ENCODE measurements around the gene RGS5. TPM values are rescaled to one million over a fixed set of nuclear protein-coding genes. Genes with fewer than 3 reads are reported as not detected.

RGS5 gene
- total and polyA plus RNA-seq, 7 donors: 2.8 to 285 (median 155) TPM

DNA sequence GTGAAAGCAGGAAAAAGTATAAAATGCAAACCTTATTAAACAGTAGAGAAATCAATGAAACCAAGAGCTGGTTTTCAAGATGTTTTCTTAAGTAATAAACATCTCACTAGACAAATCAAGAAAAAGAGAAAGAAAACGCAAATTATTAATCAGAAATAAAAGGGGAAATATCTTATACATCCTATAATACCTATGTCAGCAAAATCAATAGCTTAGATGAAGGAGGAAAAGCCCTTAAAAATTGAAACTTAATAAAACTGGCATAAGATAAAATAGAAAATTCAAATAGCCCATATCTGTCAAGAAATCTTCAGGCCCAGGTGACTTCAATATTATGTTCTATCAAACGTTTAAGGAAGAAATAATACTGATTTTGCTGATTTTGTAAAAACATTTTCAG lies 74.4 kb downstream of the RGS5 start:
- TF ChIP-seq CTCF (IDR thresholded peaks at IDR 0.05) (no peak), POLR2A (IDR thresholded peaks at IDR 0.05) (no peak), EP300 (IDR thresholded peaks at IDR 0.05) (no peak), POLR2AphosphoS5 (IDR thresholded peaks at IDR 0.05) (no peak)
- no peaks in the 10 kb centered on the region for H3K27me3 ChIP-seq
- H3K27ac ChIP-seq: no peak overlapping the region
- WGBS, 2 donors: 81 to 88% methylated on average over 2 of the region's 2 CpGs
- no peaks in the 10 kb centered on the region for H3K36me3 ChIP-seq
- H3K4me3 ChIP-seq: no peak overlapping the region
- intact Hi-C loops (cut with DNase I): no loop called here
- DNase-seq: no peak
- H3K4me1 ChIP-seq: peaks cover 0 to 21% (median 14%) of the 10 kb centered on the region in 4 donors
- H3K9me3 ChIP-seq: no peaks in the 10 kb centered on the region

GRCh38 chr1:163124812-163125211 lies 77.9 kb downstream of the RGS5 start:
- H3K27ac ChIP-seq: peak overlapping the region in 1 of 4 donors; percentile 75
- WGBS, 2 donors: 65 to 71% methylated on average over 4 of the region's 4 CpGs
- no peak for TF ChIP-seq POLR2A (IDR thresholded peaks at IDR 0.05)
- TF ChIP-seq CTCF (IDR thresholded peaks at IDR 0.05): no peak
- TF ChIP-seq EP300 (IDR thresholded peaks at IDR 0.05): no peak
- no peak for TF ChIP-seq POLR2AphosphoS5 (IDR thresholded peaks at IDR 0.05)
- H3K27me3 ChIP-seq: no peaks in the 10 kb centered on the region
- peaks cover 0 to 6% (median 4%) of the 10 kb centered on the region in 4 donors for H3K4me1 ChIP-seq
- intact Hi-C loops (cut with DNase I): no loop called here
- no peak overlapping the region for H3K4me3 ChIP-seq
- H3K36me3 ChIP-seq: no peaks in the 10 kb centered on the region
- no peaks in the 10 kb centered on the region for H3K9me3 ChIP-seq
- DNase-seq: no peak

DNA sequence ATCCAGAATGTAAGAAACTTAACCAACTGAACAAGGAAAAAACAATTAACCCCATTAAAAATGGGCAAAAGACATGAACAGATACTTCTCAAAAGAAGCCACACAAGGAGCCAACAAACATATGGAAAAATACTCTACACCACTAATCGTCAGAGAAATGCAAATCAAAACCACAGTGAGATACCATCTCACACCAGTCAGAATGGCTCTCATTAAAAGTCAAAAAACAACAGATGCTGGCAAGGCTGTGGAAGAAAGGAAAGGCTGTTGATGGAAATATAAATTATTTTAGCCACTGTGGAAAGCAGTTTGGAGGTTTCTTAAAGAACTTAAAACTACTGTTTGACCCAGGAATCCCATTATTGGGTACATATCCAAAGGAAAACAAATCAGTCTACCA lies 82.3 kb downstream of the RGS5 start:
- Histone ChIP-seq H3K4me3 (no peak overlapping the region), H3K27me3 (no peaks in the 10 kb centered on the region), H3K27ac (no peak overlapping the region), H3K36me3 (no peaks in the 10 kb centered on the region), H3K4me1 (no peaks in the 10 kb centered on the region), H3K9me3 (no peaks in the 10 kb centered on the region)
- no peak for DNase-seq
- no peak for TF ChIP-seq EP300 (IDR thresholded peaks at IDR 0.05)
- TF ChIP-seq CTCF (IDR thresholded peaks at IDR 0.05): no peak
- no peak for TF ChIP-seq POLR2A (IDR thresholded peaks at IDR 0.05)
- TF ChIP-seq POLR2AphosphoS5 (IDR thresholded peaks at IDR 0.05): no peak
- WGBS, 2 donors: 59 to 71% methylated on average over 1 of the region's 1 CpG
- intact Hi-C loops (cut with DNase I): no loop called here

- TF ChIP-seq CTCF (IDR thresholded peaks at IDR 0.05) (no peak), EP300 (IDR thresholded peaks at IDR 0.05) (no peak), POLR2A (IDR thresholded peaks at IDR 0.05) (no peak), POLR2AphosphoS5 (IDR thresholded peaks at IDR 0.05) (no peak)
- DNase-seq: no peak
- Histone ChIP-seq H3K27me3 (no peaks in the 10 kb centered on the region), H3K36me3 (no peaks in the 10 kb centered on the region), H3K9me3 (no peaks in the 10 kb centered on the region), H3K4me3 (no peak overlapping the region), H3K4me1 (no peaks in the 10 kb centered on the region), H3K27ac (no peak overlapping the region)
- intact Hi-C loops (cut with DNase I): no loop called here
Observed at GRCh38 chr1:163119707-163120106, 83.0 kb downstream of the RGS5 start.

DNA sequence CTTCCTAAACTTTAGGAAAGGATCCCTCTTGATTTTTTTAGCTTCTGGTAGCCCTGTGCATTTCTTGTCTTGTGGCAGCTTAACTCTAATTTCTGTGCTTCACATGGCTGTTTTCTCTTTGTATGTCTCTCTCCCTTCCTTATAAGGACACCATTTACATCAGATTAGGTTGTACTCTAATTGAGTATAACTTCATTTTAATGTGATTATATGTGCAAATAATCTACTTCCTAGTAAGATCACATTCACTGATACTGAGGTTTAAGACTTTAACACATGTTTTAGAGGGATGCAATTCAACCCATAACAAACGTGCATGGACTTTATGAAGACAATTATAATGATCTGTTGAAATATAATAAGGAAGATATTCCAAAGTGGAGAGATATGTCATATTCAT lies 86.8 kb downstream of the RGS5 start:
- Histone ChIP-seq H3K4me1 (no peaks in the 10 kb centered on the region), H3K36me3 (no peaks in the 10 kb centered on the region), H3K9me3 (no peaks in the 10 kb centered on the region), H3K27me3 (no peaks in the 10 kb centered on the region), H3K27ac (no peak overlapping the region), H3K4me3 (no peak overlapping the region)
- 25 to 73% methylated on average over 1 of the region's 1 CpG for WGBS, 2 donors
- intact Hi-C loops (cut with DNase I): no loop called here
- TF ChIP-seq POLR2A (IDR thresholded peaks at IDR 0.05) (no peak), POLR2AphosphoS5 (IDR thresholded peaks at IDR 0.05) (no peak), CTCF (IDR thresholded peaks at IDR 0.05) (no peak), EP300 (IDR thresholded peaks at IDR 0.05) (no peak)
- DNase-seq: no peak

Data from sigmoid colon (tissue), 7 donors.